GM18526 (cell line): ENCODE data around the gene RPL29.

Source experiments
- POLR2A ChIP-seq: IDR thresholded peaks from 3 replicates; pipeline ENCODE4 v1.6.1; 2011; ENCODE audit not compliant: insufficient read length; ENCODE audit errors: extremely low read depth

RPL29 gene

GRCh38 chr3:52018319-52019000, 22.8 kb upstream of the RPL29 start:
- no peak for TF ChIP-seq POLR2A

- no peak for TF ChIP-seq POLR2A
Measured at GRCh38 chr3:52017586-52017985, 21.9 kb upstream of the RPL29 start.

- no peak for TF ChIP-seq POLR2A
Measured at GRCh38 chr3:52015438-52016228, 19.9 kb upstream of the RPL29 start.

GRCh38 chr3:52014613-52015012, 18.9 kb upstream of the RPL29 start:
- no peak for TF ChIP-seq POLR2A

GRCh38 chr3:52013802-52014598, 18.3 kb upstream of the RPL29 start:
- no peak for TF ChIP-seq POLR2A

GRCh38 chr3:52012699-52013098, 17.0 kb upstream of the RPL29 start:
- TF ChIP-seq POLR2A: no peak

- no peak for TF ChIP-seq POLR2A
Measured at GRCh38 chr3:52010431-52010830, 14.7 kb upstream of the RPL29 start.

- TF ChIP-seq POLR2A: no peak
Measured at GRCh38 chr3:52007291-52007690, 11.6 kb upstream of the RPL29 start.

- no peak for TF ChIP-seq POLR2A
Measured at GRCh38 chr3:52006820-52007133, 11.1 kb upstream of the RPL29 start.

GRCh38 chr3:52006017-52006819, 10.5 kb upstream of the RPL29 start:
- TF ChIP-seq POLR2A: no peak

- no peak for TF ChIP-seq POLR2A
Measured at GRCh38 chr3:52005571-52005986, 9.9 kb upstream of the RPL29 start.

- no peak for TF ChIP-seq POLR2A
Measured at GRCh38 chr3:52004906-52005395, 9.3 kb upstream of the RPL29 start.

- TF ChIP-seq POLR2A: no peak
Measured at GRCh38 chr3:52004163-52004787, 8.6 kb upstream of the RPL29 start.

- TF ChIP-seq POLR2A: no peak
Measured at GRCh38 chr3:52002748-52003147, 7.1 kb upstream of the RPL29 start.
